Bronchial epithelial cell (primary cell): ENCODE measurements around the gene ACAA2. TPM values are rescaled to one million over a fixed set of nuclear protein-coding genes. Genes with fewer than 3 reads are reported as not detected.
A peak's percentile ranks its signal among the peaks of the same experiment; 100 is the strongest.
"Not testable (repeated sequence)": the region's sequence is repeated elsewhere in the genome, so short reads cannot be mapped to it uniquely, and the experiment has no call there.

Experiments
- DNase-seq: peaks from one replicate; pipeline ENCODE4 v3.0.0-alpha.2; 2010; ENCODE audit warnings: low read depth
- FAIRE-seq: peaks from 2 replicates; lab custom pipeline; 2011; peaks lifted over from hg19 to GRCh38; lab: Jason Lieb, UNC
- H3K27me3 ChIP-seq: 2 replicates; pipeline ENCODE4 v1.5.1; 2011; ENCODE audit warnings: low read length; ENCODE audit not compliant: control insufficient read depth, insufficient read depth
- H3K36me3 ChIP-seq: 2 replicates; pipeline ENCODE4 v1.5.1; 2011; ENCODE audit warnings: low read length; ENCODE audit not compliant: control insufficient read depth, insufficient read depth
- H3K4me3 ChIP-seq: 2 replicates; pipeline ENCODE4 v1.5.1; 2011; ENCODE audit warnings: mild to moderate bottlenecking, low read depth, low read length, control low read depth
- CTCF ChIP-seq: IDR thresholded peaks from 2 replicates; pipeline ENCODE4 v1.5.1; 2011; ENCODE audit warnings: mild to moderate bottlenecking, moderate library complexity, low read length, control low read depth, inconsistent platforms; ENCODE audit not compliant: insufficient read depth, severe bottlenecking
- total RNA-seq: library from RNA; depleted of rRNA; stranded (reverse); fragments of >200 nt; gene quantifications from 2 replicates; pipeline ENCODE4 v1.2.1, GENCODE V29; 2014

Gene ACAA2
- total RNA-seq, 1 donor from 2014 or later: 10.3 TPM

DNA sequence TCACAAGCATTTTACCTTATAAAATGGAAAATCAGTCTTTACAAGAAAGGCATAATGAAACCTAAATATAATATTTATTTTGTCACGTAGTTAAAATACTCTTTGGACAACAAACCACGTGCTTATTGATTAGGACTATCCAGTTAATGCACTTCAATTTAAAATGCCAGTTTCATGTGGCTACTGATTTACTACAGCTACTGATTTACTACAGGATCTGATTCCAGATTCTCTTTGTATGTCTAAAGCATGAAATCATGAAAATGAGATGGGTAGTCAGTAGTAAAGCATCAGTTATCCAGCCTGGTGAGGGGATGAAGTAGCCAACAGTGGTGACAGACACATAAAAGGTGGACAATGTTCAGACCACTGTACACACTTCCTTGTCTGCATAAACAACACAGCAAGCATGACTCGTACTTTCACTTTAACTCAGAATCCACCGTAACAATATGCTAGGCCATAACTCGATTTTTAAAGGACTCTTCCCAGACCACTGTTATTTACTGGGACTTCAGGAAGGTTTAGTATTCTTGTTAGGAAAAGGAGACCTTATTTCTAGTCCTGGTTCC is 24.9 kb downstream of the ACAA2 start:
- Histone ChIP-seq H3K36me3 (no peaks in the 10 kb centered on the region), H3K4me3 (no peak overlapping the region), H3K27me3 (no peaks in the 10 kb centered on the region)
- peak; percentile 45 for DNase-seq
- FAIRE-seq: peak; percentile 50
- TF ChIP-seq CTCF: no peak

DNA sequence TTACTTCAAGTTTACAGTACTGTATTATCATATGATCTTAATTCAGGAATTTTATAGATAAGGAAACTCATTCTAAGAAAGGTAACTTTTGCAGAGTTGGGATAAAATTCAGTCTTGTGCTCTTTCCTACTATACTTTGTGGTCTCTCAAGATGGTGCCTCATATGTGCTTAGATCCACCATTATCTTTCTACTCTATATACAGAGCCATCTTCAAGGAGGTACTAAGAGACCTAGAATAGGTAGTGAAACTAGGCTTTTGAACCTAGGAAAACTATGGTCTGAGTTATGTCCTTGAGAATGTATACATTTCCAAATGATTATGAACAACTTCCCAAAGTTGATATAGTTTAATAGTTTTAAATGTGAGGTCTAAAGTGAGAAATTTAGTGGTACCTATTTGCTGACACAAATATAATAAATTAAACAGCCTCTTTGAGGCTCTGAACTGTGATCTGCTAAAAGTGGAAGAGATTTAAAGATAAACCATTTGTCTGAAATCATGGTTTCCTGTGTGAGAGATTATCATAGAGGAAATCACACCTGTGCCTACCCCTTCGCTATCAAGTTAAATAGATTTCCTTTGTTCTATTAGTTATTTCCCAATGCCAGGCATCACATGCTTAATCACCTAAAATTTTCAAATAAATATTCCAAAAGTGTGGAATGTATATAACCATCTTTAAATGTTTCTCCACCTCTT is 27.2 kb downstream of the ACAA2 start:
- Histone ChIP-seq H3K27me3 (no peaks in the 10 kb centered on the region), H3K36me3 (no peaks in the 10 kb centered on the region), H3K4me3 (no peak overlapping the region)
- FAIRE-seq (no peak), DNase-seq (no peak)
- no peak for TF ChIP-seq CTCF

GRCh38 chr18:49784427-49785185 is 28.7 kb downstream of the ACAA2 start:
- DNase-seq (peak; percentile 59), FAIRE-seq (no peak)
- peak; percentile 9 for TF ChIP-seq CTCF

DNA sequence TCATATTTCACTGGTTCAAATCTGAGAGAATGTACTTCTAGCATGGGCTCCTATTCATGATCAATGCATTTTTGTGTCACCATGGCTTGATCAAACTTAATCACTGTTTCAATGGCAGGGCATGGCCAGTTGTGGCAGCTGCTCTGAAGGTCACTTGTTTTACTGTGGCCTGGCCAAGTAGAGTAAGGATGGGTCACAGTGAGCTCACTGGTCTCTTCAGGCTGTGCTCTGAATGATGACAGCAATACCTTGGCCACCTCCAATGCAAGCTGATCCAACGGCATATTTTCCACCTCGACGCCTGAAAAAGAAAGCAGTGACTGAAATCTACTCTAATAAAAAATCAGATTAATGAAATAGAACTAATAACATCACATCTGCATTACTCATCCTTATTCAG is 29.7 kb downstream of the ACAA2 start:
- not testable (repeated sequence) for H3K4me3 ChIP-seq, H3K27me3 ChIP-seq, FAIRE-seq, H3K36me3 ChIP-seq, DNase-seq

More at GRCh38 chr18:49784427-49785185, 28.7 kb downstream of the ACAA2 start:
- H3K36me3 ChIP-seq: no peaks in the 10 kb centered on the region
- H3K27me3 ChIP-seq: no peaks in the 10 kb centered on the region
- H3K4me3 ChIP-seq: no peak overlapping the region

- Histone ChIP-seq H3K27me3 (no peaks in the 10 kb centered on the region), H3K4me3 (no peak overlapping the region), H3K36me3 (no peaks in the 10 kb centered on the region)
- FAIRE-seq (no peak), DNase-seq (peak; percentile 88)
- no peak for TF ChIP-seq CTCF
Measured at GRCh38 chr18:49778826-49779465, 34.4 kb downstream of the ACAA2 start.

DNA sequence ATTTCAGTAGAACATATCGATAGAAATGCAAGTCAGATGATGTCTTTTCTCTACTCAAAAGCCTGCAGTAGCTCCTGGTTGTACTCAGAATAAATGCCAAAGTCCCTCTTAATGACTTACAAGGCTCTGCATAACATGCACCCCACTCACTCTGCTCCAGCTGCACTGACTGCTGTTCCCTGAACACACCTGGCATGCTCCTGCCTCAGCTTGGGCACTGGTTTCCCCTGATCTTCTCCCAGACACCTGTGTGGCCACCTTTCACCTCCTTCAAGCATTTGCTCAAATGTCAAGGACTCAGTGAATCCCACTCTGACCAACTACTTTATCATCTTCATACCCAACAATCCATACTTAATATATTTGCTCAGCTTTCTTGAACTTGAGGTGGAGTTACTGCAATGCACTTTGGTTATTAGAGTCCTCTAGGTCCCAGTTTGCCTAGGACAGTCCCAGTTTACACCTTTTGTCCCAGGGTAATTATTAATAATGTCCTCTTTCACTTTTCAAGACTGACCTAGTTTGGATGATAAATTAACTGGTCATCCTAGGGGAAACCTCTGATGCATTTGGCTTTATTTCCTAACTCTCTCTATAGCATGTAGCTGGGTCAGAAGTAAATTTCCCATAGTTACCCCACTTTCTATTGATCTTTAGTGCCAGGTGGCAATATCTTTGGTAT is 44.1 kb downstream of the ACAA2 start:
- DNase-seq (no peak), FAIRE-seq (no peak)
- H3K27me3 ChIP-seq: no peaks in the 10 kb centered on the region
- no peak overlapping the region for H3K4me3 ChIP-seq
- TF ChIP-seq CTCF: no peak
- H3K36me3 ChIP-seq: no peaks in the 10 kb centered on the region
